CD8-positive, alpha-beta memory T cell (primary cell): Measurements from ENCODE around the gene CCSAP. TPM values are rescaled to one million over a fixed set of nuclear protein-coding genes. Genes with fewer than 3 reads are reported as not detected.
A peak's percentile ranks its signal among the peaks of the same experiment; 100 is the strongest.

Experiments used
- CTCF ChIA-PET: fragments of 350-600 bp; sonication (Branson Sonifier 250); formaldehyde crosslinking; loops from one replicate; lab custom pipeline; 2021; ENCODE audit warnings: antibody characterized with exemption; lab: Charles Lee
- POLR2A ChIA-PET: fragments of 350-600 bp; sonication (Branson Sonifier 250); formaldehyde crosslinking; loops from one replicate; lab custom pipeline; 2021; ENCODE audit warnings: antibody characterized with exemption; lab: Charles Lee
- DNase-seq, 5 donors: peaks; one replicate each; pipeline versions ENCODE4 v3.0.0 to v3.0.0-alpha.2; 2020 to 2022; ENCODE audit warnings: mixed read lengths in 1 of 5
- H3K27ac ChIP-seq: one replicate; pipeline ENCODE4 v1.7.0; 2013; ENCODE audit warnings: low read depth, mild to moderate bottlenecking, low read length, moderate library complexity
- H3K27me3 ChIP-seq: 2 replicates; pipeline ENCODE4 v1.7.0; 2013; ENCODE audit warnings: low read length, mild to moderate bottlenecking; ENCODE audit not compliant: insufficient read depth, poor library complexity, severe bottlenecking
- H3K36me3 ChIP-seq: 2 replicates; pipeline ENCODE4 v1.7.0; 2013; ENCODE audit warnings: mild to moderate bottlenecking, low read length, moderate library complexity; ENCODE audit not compliant: insufficient read depth
- H3K4me1 ChIP-seq: 2 replicates; pipeline ENCODE4 v1.7.0; 2013; ENCODE audit warnings: mild to moderate bottlenecking, low read length, moderate library complexity; ENCODE audit not compliant: insufficient read depth
- H3K4me3 ChIP-seq: 2 replicates; pipeline ENCODE4 v1.7.0; 2013; ENCODE audit warnings: mild to moderate bottlenecking, low read length
- H3K9me3 ChIP-seq: 2 replicates; pipeline ENCODE4 v1.7.0; 2013; ENCODE audit warnings: mild to moderate bottlenecking, low read length
- H3K27ac Mint-ChIP-seq, 8 donors: one replicate each; pipeline ENCODE4 v1.8.0; 2020 to 2021; ENCODE audit warnings: mixed read lengths in 8 of 8, mild to moderate bottlenecking in 6 of 8, inconsistent platforms in 3 of 8, moderate library complexity in 3 of 8
- H3K27me3 Mint-ChIP-seq, 2 donors: one replicate each; pipeline ENCODE4 v1.8.0; 2020 to 2021; ENCODE audit warnings: mixed read lengths in 2 of 2, mild to moderate bottlenecking in 1 of 2, moderate library complexity in 1 of 2
- H3K36me3 Mint-ChIP-seq, 3 donors: one replicate each; pipeline ENCODE4 v1.8.0; 2020 to 2021; ENCODE audit warnings: mixed read lengths in 3 of 3, inconsistent platforms in 1 of 3, mild to moderate bottlenecking in 1 of 3
- H3K4me1 Mint-ChIP-seq, 3 donors: one replicate each; pipeline ENCODE4 v1.8.0; 2020 to 2021; ENCODE audit warnings: mixed read lengths in 3 of 3, inconsistent platforms in 1 of 3, mild to moderate bottlenecking in 1 of 3
- H3K4me3 Mint-ChIP-seq, 7 donors: one replicate each; pipeline ENCODE4 v1.8.0; 2020 to 2021; ENCODE audit warnings: mixed read lengths in 7 of 7, mild to moderate bottlenecking in 6 of 7, moderate library complexity in 4 of 7, inconsistent platforms in 2 of 7
- H3K9me3 Mint-ChIP-seq, 5 donors: one replicate each; pipeline ENCODE4 v1.8.0; 2020 to 2022; ENCODE audit warnings: mixed read lengths in 5 of 5, mild to moderate bottlenecking in 3 of 5, moderate library complexity in 2 of 5, inconsistent platforms in 1 of 5
- polyA plus RNA-seq: library from polyadenylated mRNA; unstranded; fragments of 300-500 nt; fragmentation: Illumina TruSeq; gene quantifications from one replicate; pipeline ENCODE4 v1.2.3, GENCODE V29; 2021
- total RNA-seq, 2 experiments: library from RNA; stranded (reverse); gene quantifications; one replicate each; pipeline ENCODE4 v1.2.3, GENCODE V29; 2021

CCSAP gene, protein sequence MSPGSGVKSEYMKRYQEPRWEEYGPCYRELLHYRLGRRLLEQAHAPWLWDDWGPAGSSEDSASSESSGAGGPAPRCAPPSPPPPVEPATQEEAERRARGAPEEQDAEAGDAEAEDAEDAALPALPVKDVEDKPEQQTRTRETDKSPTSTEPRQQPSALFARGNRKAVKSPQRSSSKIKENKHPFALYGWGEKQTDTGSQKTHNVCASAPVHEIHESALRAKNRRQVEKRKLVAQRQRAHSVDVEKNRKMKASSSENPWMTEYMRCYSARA
- total RNA-seq (1 to 10 TPM; 4.4 to 4.9 TPM), polyA plus RNA-seq (2.1 TPM)

GRCh38 chr1:229342656-229343569 lies at the start of gene CCSAP:
Gene CCSAP (minus strand): TSS chr1:229343047. CDS start chr1:229342465, 582 bp downstream.
- peaks cover 14% of the 10 kb centered on the region for H3K4me1 ChIP-seq
- peak within 1 kb of the TSS; percentile 83 to 95 (median 93) for H3K4me3 Mint-ChIP-seq
- H3K4me3 ChIP-seq: peak within 1 kb of the TSS; percentile 68
- peak in 3 of 5 donors; percentile 49 to 76 (median 75) for DNase-seq
- H3K9me3 Mint-ChIP-seq: no peaks in the 10 kb centered on the region
- H3K27me3 Mint-ChIP-seq: peaks cover 10 to 25% of the 10 kb centered on the region in 2 donors
- no peaks in the 10 kb centered on the region for H3K9me3 ChIP-seq
- H3K27me3 ChIP-seq: no peaks in the 10 kb centered on the region
- peak within 1 kb of the TSS; percentile 83 to 96 (median 92) for H3K27ac Mint-ChIP-seq
- peaks cover 0 to 10% (median 0%) of the 10 kb centered on the region in 3 donors for H3K36me3 Mint-ChIP-seq
- CTCF ChIA-PET: interaction anchor here (1.6 to 1.7 kb wide), 2 partner anchors 88 to 138 kb away, joined by 3 to 7 read pairs; no protein-coding TSS in a partner anchor
- POLR2A ChIA-PET: interaction anchor here (0.6 to 1.9 kb wide), 3 partner anchors 165 to 216 kb away, joined by 3 to 11 read pairs (median 7); partner anchors contain the start of genes ABCB10 and NUP133
- peak within 1 kb of the TSS; percentile 80 for H3K27ac ChIP-seq
- peaks cover 37 to 51% (median 40%) of the 10 kb centered on the region in 3 donors for H3K4me1 Mint-ChIP-seq
- H3K36me3 ChIP-seq: no peaks in the 10 kb centered on the region

DNA sequence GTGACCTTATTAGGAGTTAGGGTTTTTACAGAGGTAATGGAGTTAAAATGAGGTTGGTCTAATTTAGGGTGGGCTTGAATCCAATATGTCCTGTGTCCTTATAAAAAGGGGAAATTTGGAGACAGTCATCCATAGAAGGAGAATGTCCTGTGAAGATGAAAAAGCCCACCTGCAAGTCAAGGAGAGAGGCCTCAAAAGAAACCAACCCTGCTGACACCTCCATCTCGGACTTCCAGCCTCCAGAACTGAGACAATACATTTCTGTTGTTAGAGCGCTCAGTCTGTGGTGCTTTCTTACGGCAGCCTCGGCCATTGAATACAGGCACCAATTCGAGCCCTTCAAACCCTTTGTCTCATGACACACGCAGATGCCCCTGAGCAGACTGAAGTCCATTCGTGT lies 47.3 kb upstream of the CCSAP start:
- Histone ChIP-seq H3K4me1 (no peaks in the 10 kb centered on the region), H3K4me3 (no peak overlapping the region), H3K36me3 (no peaks in the 10 kb centered on the region), H3K27me3 (peaks cover 4% of the 10 kb centered on the region), H3K27ac (no peak overlapping the region), H3K9me3 (no peaks in the 10 kb centered on the region)
- H3K4me1 Mint-ChIP-seq: no peaks in the 10 kb centered on the region
- ChIA-PET POLR2A (no interaction called here), CTCF (no interaction called here)
- H3K27me3 Mint-ChIP-seq: peaks cover 8 to 38% of the 10 kb centered on the region in 2 donors
- H3K9me3 Mint-ChIP-seq: no peaks in the 10 kb centered on the region
- no peak overlapping the region for H3K27ac Mint-ChIP-seq
- H3K4me3 Mint-ChIP-seq: no peak overlapping the region
- H3K36me3 Mint-ChIP-seq: peaks cover 0 to 1% (median 0%) of the 10 kb centered on the region in 3 donors
- no peak for DNase-seq

DNA sequence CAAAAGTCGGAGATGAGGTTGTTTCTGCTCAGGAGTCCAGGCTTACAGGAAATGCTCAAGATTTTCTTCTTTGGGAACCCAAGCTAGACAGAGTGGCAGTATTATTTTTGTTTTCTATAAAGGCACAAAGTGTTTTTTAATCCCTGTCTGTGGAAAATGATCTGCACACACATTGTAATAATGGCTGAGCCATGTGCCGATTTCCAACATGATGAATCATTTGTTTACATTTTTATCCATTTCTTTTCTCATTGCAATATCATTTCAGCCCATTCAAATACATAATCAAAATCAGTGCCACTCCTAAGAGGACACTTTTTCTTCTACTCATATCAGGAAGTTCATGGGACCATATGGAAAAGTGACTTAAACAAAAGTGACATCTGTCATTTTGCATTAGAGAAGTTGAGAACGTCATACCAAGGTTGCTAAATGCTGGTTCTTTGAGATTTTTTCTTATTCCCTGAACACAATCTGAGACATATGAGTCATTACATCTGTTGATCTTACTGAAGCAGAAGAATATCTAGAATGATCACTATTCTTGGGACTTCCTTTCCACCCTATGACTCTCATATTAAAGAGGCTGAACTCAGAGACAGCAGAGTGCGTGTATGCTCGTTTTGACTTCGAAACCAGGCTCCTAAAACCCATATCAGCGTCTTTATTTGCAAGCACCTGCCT lies 46.2 kb upstream of the CCSAP start:
- no peaks in the 10 kb centered on the region for H3K36me3 ChIP-seq
- H3K27ac ChIP-seq: no peak overlapping the region
- H3K4me3 ChIP-seq: no peak overlapping the region
- Mint-ChIP-seq H3K27me3 (peaks cover 7 to 36% of the 10 kb centered on the region in 2 donors), H3K27ac (no peak overlapping the region), H3K36me3 (peaks cover 0 to 1% (median 0%) of the 10 kb centered on the region in 3 donors), H3K9me3 (no peaks in the 10 kb centered on the region), H3K4me1 (no peaks in the 10 kb centered on the region), H3K4me3 (no peak overlapping the region)
- CTCF ChIA-PET: no interaction called here
- H3K4me1 ChIP-seq: no peaks in the 10 kb centered on the region
- H3K27me3 ChIP-seq: peaks cover 4% of the 10 kb centered on the region
- no peak for DNase-seq
- POLR2A ChIA-PET: no interaction called here
- H3K9me3 ChIP-seq: no peaks in the 10 kb centered on the region

GRCh38 chr1:229385853-229386456 lies 43.1 kb upstream of the CCSAP start:
- ChIA-PET CTCF (no interaction called here), POLR2A (no interaction called here)
- Histone ChIP-seq H3K4me3 (no peak overlapping the region), H3K27me3 (peaks cover 4% of the 10 kb centered on the region), H3K27ac (no peak overlapping the region), H3K4me1 (no peaks in the 10 kb centered on the region), H3K9me3 (no peaks in the 10 kb centered on the region), H3K36me3 (no peaks in the 10 kb centered on the region)
- Mint-ChIP-seq H3K27me3 (peaks cover under 1 to 25% of the 10 kb centered on the region in 2 donors), H3K36me3 (no peaks in the 10 kb centered on the region), H3K4me1 (no peaks in the 10 kb centered on the region), H3K27ac (no peak overlapping the region), H3K9me3 (no peaks in the 10 kb centered on the region), H3K4me3 (no peak overlapping the region)
- no peak for DNase-seq

DNA sequence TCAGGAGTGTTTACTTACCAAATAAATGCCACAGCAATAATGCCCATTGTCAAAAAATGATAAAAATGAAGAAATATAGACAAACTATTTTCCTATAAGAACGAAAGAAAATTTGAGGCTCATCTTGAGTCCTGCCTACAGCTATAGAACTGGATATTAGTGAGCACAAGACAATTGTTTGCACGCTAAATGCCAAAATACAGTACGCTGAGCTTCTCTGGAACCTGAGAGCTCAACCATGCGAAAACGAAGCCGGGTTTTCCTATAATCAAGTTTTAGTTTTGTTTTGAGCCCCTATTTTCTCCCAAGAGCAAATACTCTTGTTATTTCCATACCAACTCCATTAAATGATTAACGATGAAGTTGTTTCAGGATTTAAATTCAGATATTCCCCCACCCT lies 42.0 kb upstream of the CCSAP start:
- ChIA-PET POLR2A (no interaction called here), CTCF (no interaction called here)

DNA sequence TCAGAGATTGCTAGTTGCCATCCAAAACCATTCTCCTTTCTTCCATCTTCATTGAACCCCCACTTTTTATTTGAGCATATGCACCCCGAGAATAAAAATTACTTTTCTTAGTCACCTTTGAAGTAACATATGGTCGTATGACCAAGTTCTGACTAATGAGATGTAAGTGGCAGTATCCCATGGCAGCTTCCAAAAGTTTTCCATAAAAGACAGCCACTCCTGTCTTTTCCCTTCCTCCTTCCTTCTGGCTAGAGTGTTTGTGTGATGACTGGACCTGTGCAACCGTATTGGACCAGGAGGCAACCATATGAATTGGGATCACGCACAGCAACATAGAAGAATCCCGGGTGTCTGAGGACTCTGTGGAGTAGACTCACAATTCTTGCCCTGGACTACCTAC lies 41.1 kb upstream of the CCSAP start:
- H3K27ac ChIP-seq: no peak overlapping the region
- no peak overlapping the region for H3K4me3 ChIP-seq
- H3K4me1 ChIP-seq: no peaks in the 10 kb centered on the region
- no peak for DNase-seq
- ChIA-PET CTCF (no interaction called here), POLR2A (no interaction called here)
- no peaks in the 10 kb centered on the region for H3K4me1 Mint-ChIP-seq
- H3K27me3 Mint-ChIP-seq: peaks cover 2 to 17% of the 10 kb centered on the region in 2 donors
- no peaks in the 10 kb centered on the region for H3K36me3 Mint-ChIP-seq
- no peak overlapping the region for H3K4me3 Mint-ChIP-seq
- no peaks in the 10 kb centered on the region for H3K9me3 ChIP-seq
- no peaks in the 10 kb centered on the region for H3K9me3 Mint-ChIP-seq
- H3K27ac Mint-ChIP-seq: no peak overlapping the region
- no peaks in the 10 kb centered on the region for H3K36me3 ChIP-seq
- H3K27me3 ChIP-seq: peaks cover 4% of the 10 kb centered on the region

More for the DNA sequence above, 42.0 kb upstream of the CCSAP start:
- Mint-ChIP-seq H3K9me3 (no peaks in the 10 kb centered on the region), H3K27ac (no peak overlapping the region), H3K36me3 (no peaks in the 10 kb centered on the region), H3K4me1 (no peaks in the 10 kb centered on the region), H3K27me3 (peaks cover 2 to 20% of the 10 kb centered on the region in 2 donors), H3K4me3 (no peak overlapping the region)
- DNase-seq: no peak
- Histone ChIP-seq H3K4me1 (no peaks in the 10 kb centered on the region), H3K9me3 (no peaks in the 10 kb centered on the region), H3K36me3 (no peaks in the 10 kb centered on the region), H3K27ac (no peak overlapping the region), H3K4me3 (no peak overlapping the region), H3K27me3 (peaks cover 4% of the 10 kb centered on the region)

- no peak for DNase-seq
- ChIA-PET CTCF (no interaction called here), POLR2A (no interaction called here)
- Mint-ChIP-seq H3K27ac (no peak overlapping the region), H3K9me3 (no peaks in the 10 kb centered on the region), H3K4me3 (no peak overlapping the region), H3K36me3 (no peaks in the 10 kb centered on the region), H3K27me3 (peaks cover 2 to 17% of the 10 kb centered on the region in 2 donors), H3K4me1 (no peaks in the 10 kb centered on the region)
- Histone ChIP-seq H3K27me3 (no peaks in the 10 kb centered on the region), H3K4me1 (no peaks in the 10 kb centered on the region), H3K4me3 (no peak overlapping the region), H3K36me3 (no peaks in the 10 kb centered on the region), H3K9me3 (no peaks in the 10 kb centered on the region), H3K27ac (no peak overlapping the region)
Measured at GRCh38 chr1:229383188-229383587, 40.3 kb upstream of the CCSAP start.
